GM21423 (cell line): ENCODE results near the gene RBM19.

ENCODE experiments used
- ATAC-seq: cut with Tn5 transposase; IDR thresholded peaks from one replicate; pipeline ENCODE4 v1.9.1; 2021; ENCODE audit warnings: mild to moderate bottlenecking, moderate library complexity; ENCODE audit not compliant: unreplicated experiment

The RBM19 gene

DNA sequence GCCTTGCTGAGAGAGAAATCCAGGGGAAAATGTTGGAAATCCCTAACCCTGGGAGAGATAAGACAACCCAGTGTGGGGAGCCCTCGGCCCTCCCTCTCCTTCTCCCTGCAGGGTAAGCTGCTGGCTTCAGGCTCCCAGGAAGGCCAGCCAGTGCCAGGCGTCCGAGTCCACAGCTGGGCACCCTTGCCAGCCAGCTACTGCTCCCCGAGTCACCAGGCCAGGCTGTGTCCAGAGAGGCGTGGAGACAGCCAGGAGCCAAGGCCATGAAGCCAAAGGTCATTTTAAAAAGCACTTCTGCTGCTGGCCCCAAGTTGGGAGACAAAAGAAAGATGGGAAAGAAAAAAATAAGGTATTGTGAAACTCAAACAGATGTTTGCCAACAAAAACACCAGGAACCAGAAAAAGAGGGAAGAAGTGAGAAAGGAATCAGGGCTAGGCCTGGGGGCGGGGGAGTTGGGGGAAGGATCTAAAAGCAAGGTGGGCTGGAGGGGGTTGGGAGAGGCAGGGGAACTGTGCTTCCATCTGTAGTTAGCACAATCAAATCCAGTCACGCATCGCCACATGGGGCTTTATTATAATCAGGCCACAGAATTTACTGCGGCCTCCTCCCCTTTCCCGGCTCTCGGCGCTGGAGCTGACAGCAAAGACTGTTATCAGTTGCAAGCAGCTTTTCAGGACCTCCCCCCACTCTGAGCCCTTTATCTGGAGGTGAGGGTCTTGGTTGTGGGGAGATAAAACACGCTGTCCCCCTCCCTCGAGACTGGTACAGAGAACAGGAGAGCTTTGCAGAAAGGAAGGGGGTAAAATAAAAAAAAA is 33.5 kb downstream of the RBM19 start:
- ATAC-seq, result no peak

DNA sequence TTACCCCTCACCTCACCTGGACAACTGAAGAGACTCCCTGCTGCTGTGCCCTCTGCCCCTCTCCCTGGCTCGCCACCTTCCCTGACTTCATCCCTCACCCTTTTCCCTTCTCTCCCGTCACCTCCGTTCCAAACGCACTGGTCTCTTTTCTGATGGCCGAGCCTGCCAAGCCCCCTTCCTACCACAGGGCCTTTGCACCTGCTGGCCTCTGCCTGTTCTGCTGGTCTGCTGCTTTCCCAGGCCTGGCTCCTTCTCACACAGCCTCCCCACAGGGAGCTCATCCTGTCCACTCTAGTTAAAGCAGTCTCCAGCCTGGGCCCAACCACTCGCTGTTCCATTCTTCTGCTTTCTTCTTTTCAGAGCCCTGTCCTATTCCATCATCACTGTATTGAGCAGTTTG is 34.6 kb downstream of the RBM19 start:
- no peak for ATAC-seq

DNA sequence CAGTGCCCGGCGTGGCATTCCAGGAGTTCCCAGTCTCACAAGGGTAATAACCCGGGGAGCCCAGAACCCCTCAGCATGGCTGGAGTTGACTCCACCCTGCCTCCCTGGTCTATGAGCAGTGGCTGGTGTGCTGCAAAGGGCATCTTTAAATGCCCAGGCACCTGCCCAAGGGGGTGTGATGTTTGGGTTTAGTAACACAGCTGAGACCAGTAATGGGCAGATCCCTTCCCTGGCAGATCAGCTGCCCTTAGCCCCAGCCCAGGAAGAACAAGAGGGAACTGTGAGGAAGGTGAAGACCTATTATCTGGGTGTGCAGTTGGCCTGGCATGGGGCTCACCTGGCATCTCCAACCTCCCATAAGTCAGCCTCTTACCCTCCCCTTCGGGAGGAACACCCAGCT is 35.9 kb downstream of the RBM19 start:
- no peak for ATAC-seq

DNA sequence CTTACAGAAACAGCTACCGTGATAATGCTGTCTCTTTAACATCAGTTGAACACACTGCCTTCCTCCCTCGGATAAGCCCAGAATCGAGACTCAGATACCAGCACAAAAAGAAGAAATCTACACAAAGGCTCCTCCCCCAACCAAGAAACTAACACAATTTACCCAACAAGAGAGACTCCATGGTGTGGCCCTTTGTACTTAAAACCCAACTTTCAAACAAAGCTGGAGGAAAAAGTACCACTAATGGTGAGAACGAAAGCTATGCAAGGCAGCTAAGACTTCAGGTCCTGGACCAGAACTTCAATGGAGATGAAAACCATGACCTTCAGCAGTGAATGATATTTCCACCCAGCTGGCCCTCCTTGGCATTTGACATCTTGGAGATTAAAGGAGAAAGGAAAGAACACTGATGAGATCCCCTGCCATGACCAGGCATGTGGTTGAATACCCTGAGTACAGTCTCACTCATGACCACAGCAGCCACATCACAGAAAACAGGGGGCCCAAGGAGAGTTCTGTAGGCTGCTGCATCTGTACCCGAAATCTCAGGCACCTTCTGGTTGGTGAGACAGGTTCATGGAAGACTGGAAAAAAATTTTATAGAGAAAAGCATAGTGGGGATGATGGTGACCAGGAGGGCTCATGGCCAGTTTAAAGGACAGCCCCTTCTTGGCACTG is 36.7 kb downstream of the RBM19 start:
- no peak for ATAC-seq

- no peak for ATAC-seq
These were observed 39.3 kb downstream of the RBM19 start for GRCh38 chr12:113926788-113927187.

DNA sequence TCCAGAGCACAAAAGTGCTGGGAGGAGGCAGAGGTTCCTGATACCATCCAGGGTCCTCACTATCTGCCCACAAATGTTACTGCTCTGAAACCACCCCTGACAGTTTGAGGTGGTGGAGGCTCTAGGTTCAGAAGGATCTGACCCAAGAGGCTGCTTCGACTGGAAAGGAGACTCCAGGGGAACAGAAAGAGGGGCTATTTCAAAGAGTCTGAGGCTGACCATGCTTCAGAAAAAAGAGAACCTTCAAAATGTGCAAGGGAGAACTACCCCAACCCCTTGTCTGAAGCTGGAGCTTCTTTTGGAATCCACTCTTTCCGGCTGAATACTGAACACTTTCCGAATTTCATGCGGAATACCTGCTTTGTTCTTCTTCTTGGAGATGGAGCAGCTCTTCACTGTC is 41.8 kb downstream of the RBM19 start:
- ATAC-seq, result no peak

- no peak for ATAC-seq
These were observed 42.9 kb downstream of the RBM19 start for GRCh38 chr12:113923251-113923650.

DNA sequence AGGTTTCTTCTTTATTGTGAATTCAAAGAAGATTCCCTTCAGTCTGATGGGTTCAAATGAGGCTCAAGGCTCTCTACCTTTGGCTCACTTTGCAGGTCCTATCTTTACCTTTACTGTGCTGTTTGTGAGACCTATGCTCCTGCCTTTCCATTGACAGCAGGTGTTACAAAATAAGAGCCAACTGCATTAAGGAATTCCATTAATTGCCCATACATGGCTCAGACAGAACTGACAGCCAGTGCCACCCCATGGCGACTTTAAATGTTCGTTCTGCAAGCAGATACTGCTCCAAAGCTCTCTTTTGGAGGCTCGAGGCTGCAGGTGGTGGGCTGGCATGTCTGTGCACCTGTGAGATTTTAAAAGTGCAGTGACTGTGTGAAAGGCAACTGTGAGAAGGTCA is 44.7 kb downstream of the RBM19 start:
- ATAC-seq, result no peak

DNA sequence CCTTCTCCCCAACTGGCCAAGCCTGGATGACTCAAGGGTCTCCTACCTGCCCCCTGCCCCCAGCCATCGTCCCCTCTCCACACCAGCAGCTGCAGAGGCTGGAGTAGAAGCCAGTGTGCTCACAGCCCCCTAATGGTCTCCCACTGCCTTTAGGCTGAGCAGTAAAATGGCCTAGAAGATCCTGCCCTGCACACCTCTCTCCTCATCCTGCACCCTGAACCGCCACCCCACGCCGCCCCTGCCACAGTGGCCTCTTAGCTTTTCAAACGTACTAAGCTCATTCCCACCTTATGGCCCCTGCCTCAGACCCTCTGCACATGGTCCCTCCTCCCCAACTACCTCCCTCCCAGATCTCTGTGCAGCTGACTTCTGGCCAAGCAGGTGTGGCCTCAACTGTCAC is 46.3 kb downstream of the RBM19 start:
- ATAC-seq, result no peak

DNA sequence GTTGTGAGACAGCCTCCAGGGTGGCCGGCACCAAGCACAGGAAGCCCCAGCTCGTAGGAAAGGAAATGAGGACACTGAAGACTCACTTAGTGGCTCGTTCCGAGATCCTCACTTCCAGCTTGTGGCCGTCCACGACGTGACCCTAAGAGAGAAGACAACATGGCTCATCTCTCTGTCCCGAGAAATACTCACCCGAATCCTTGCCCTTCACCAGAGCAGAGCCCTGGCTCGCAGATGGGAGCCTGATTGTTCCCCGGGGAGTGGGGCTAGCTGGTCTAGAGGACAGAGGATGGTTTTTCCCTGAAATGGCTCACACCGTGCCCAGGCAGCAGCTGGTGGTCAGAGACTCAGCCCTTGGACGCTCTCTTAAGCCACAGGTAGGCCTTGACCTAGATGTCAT is 47.8 kb downstream of the RBM19 start:
- ATAC-seq, result no peak

GRCh38 chr12:113917393-113917792 is 48.7 kb downstream of the RBM19 start:
- no peak for ATAC-seq

- no peak for ATAC-seq
These were observed 51.3 kb downstream of the RBM19 start for GRCh38 chr12:113914806-113915205.

DNA sequence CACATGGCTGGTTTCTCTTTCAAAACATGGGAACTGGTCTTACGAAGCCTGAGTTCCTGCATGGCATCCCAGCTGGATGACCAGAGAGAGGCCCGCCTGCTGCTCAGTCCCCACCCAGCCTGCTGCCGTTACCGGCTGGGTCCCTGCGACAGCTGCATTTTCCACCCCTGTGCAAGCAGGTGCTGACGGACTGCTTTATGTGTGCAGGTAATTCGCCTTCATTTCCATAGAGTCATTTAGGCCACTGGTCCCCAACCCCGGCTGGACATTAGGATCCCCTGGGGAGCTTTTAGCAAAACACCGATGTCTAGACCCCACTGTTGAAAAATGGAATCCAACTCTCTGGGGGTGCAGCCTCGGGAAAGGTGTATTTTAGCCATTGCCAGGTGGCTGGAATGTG is 51.9 kb downstream of the RBM19 start:
- ATAC-seq, result no peak

DNA sequence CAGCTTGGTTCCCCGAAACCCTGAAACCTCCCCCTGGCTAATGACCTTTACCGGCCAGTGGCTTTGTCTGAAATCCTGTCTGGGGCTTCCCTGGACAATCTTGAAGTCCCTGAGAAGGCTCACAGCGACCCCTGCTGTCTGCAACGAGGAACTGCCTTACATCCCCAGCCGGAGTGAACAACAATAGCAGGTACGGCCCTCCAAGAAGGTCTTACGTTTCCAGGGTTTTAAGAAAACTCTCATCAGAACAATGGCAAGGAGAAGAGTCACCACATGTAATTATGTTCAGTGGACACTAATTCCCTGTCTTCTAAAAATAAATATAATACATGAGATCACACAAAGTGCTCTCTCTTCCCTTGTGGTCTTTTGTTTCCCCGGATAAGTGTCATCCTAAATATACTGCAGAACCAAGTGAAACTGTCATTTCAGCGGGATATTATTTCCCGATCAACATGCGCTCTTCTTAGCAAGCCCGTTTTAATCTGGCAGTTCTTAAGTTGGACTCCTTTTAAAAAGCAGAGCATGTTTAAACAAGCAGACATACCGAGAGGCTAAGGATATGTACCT is 53.3 kb downstream of the RBM19 start:
- ATAC-seq, result no peak

GRCh38 chr12:113911971-113912759 is 54.0 kb downstream of the RBM19 start:
- ATAC-seq, result no peak

DNA sequence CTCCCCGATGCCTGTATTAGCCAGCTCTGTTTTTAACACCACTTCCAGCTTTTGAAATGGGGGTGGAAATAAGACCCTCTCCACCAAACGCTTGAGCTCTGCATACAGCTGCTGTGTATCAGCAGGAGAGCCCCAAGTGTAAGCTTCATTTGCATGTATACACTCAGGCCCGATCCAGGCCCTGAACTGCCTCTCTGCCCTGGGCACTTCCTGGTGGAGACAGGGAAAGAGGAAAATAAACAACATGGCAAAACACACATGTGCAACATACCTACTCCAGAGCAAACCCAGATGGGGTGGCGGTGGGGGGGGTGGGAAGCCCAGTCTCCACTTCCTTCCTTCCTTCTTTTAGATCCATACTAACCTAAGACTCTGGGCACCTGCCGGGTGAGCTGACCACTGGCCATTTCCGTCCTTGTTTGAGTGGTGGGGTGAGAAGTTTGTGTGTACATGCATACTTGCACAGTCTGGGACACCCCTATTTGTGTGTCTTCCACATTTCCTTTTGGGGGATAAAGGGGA is 55.3 kb downstream of the RBM19 start:
- no peak for ATAC-seq

- ATAC-seq, result no peak
These were observed 56.2 kb downstream of the RBM19 start for GRCh38 chr12:113909776-113910420.

- no peak for ATAC-seq
These were observed 57.5 kb downstream of the RBM19 start for GRCh38 chr12:113908584-113909100.

GRCh38 chr12:113907446-113908180 is 58.5 kb downstream of the RBM19 start:
- ATAC-seq, result no peak
